Neural cell (in vitro differentiated cells): ENCODE results near the gene WFIKKN2.

Source experiments
- EP300 ChIP-seq: fragments of 450-650 bp; conservative IDR thresholded peaks from 2 replicates; pipeline ENCODE4 v1.6.1; 2014; ENCODE audit warnings: antibody characterized with exemption, mild to moderate bottlenecking, moderate library complexity; ENCODE audit not compliant: poor library complexity, severe bottlenecking
- EZH2 ChIP-seq: fragments of 200-600, 300-800 bp; shearing (Covaris generic), sonication (generic); IDR thresholded peaks from 2 replicates; pipeline ENCODE4 v1.6.1; 2014; ENCODE audit warnings: antibody characterized with exemption, low read length, borderline replicate concordance, mild to moderate bottlenecking; ENCODE audit not compliant: insufficient read depth, poor library complexity, severe bottlenecking
- MXI1 ChIP-seq: fragments of 450-650 bp; conservative IDR thresholded peaks from 2 replicates; pipeline ENCODE4 v1.6.1; 2014; ENCODE audit warnings: antibody characterized with exemption, mild to moderate bottlenecking; ENCODE audit not compliant: poor library complexity, severe bottlenecking
- POLR2AphosphoS5 ChIP-seq: IDR thresholded peaks from 2 replicates; pipeline ENCODE4 v1.6.1; 2012
- RAD21 ChIP-seq: fragments of 450-650 bp; conservative IDR thresholded peaks from 2 replicates; pipeline ENCODE4 v1.6.1; 2014; ENCODE audit warnings: antibody characterized with exemption, mild to moderate bottlenecking, moderate library complexity
- REST ChIP-seq: IDR thresholded peaks from 2 replicates; pipeline ENCODE4 v1.6.1; 2012; ENCODE audit warnings: borderline replicate concordance
- TAF1 ChIP-seq: IDR thresholded peaks from 2 replicates; pipeline ENCODE4 v1.6.1; 2012; ENCODE audit warnings: low read depth
- TF ChIP-seq, protein P1 (sequence below): fragments of 450-650 bp; IDR thresholded peaks from 2 replicates; pipeline ENCODE4 v1.5.1; 2014; ENCODE audit warnings: antibody characterized with exemption, mild to moderate bottlenecking, moderate library complexity; ENCODE audit not compliant: poor library complexity, severe bottlenecking

GRCh38 chr17:50855708-50856330 lies 20.4 kb downstream of the WFIKKN2 start:
- TF ChIP-seq TAF1, result no peak
- TF ChIP-seq, protein P1, sequence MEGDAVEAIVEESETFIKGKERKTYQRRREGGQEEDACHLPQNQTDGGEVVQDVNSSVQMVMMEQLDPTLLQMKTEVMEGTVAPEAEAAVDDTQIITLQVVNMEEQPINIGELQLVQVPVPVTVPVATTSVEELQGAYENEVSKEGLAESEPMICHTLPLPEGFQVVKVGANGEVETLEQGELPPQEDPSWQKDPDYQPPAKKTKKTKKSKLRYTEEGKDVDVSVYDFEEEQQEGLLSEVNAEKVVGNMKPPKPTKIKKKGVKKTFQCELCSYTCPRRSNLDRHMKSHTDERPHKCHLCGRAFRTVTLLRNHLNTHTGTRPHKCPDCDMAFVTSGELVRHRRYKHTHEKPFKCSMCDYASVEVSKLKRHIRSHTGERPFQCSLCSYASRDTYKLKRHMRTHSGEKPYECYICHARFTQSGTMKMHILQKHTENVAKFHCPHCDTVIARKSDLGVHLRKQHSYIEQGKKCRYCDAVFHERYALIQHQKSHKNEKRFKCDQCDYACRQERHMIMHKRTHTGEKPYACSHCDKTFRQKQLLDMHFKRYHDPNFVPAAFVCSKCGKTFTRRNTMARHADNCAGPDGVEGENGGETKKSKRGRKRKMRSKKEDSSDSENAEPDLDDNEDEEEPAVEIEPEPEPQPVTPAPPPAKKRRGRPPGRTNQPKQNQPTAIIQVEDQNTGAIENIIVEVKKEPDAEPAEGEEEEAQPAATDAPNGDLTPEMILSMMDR, result no peak
- no peak for TF ChIP-seq RAD21
- TF ChIP-seq EZH2, result no peak
- TF ChIP-seq REST, result no peak
- TF ChIP-seq POLR2AphosphoS5, result no peak
- no peak for TF ChIP-seq EP300
- no peak for TF ChIP-seq MXI1
